GM10266 (cell line): ENCODE data around the gene CDC42BPA.

Experiments used
- DNase-seq: peaks from one replicate; pipeline ENCODE4 v3.0.0; 2012; ENCODE audit errors: extremely low spot score
- CTCF ChIP-seq: IDR thresholded peaks from 2 replicates; pipeline ENCODE4 v1.5.1; 2012; ENCODE audit warnings: mild to moderate bottlenecking, low read depth; ENCODE audit not compliant: control insufficient read depth, insufficient read depth; ENCODE audit errors: missing control alignments

The CDC42BPA gene

GRCh38 chr1:226977643-226978431, 340.5 kb downstream of the CDC42BPA start:
- DNase-seq: no peak
- no peak for TF ChIP-seq CTCF

GRCh38 chr1:226976978-226977642, 341.2 kb downstream of the CDC42BPA start:
- no peak for DNase-seq
- TF ChIP-seq CTCF: no peak

GRCh38 chr1:226976276-226976977, 341.9 kb downstream of the CDC42BPA start:
- TF ChIP-seq CTCF: no peak
- no peak for DNase-seq

- no peak for DNase-seq
- no peak for TF ChIP-seq CTCF
These were observed 342.7 kb downstream of the CDC42BPA start for GRCh38 chr1:226975259-226976250.

- no peak for TF ChIP-seq CTCF
- no peak for DNase-seq
These were observed 343.6 kb downstream of the CDC42BPA start for GRCh38 chr1:226974544-226975258.

GRCh38 chr1:226973898-226974543, 344.3 kb downstream of the CDC42BPA start:
- DNase-seq: no peak
- TF ChIP-seq CTCF: no peak
